ENCODE data around the gene CANT1.
"Not testable (repeated sequence)": the region's sequence is repeated elsewhere in the genome, so short reads cannot be mapped to it uniquely, and the experiment has no call there.

The CANT1 gene

GRCh38 chr17:78954684-78955083 lies 54.9 kb downstream of the CANT1 start:
- no peak for DNase-seq

- no peak for DNase-seq
Measured at GRCh38 chr17:78953356-78954350, 55.9 kb downstream of the CANT1 start.

GRCh38 chr17:78952706-78953105 lies 56.9 kb downstream of the CANT1 start:
- DNase-seq, result no peak

GRCh38 chr17:78951967-78952551 lies 57.5 kb downstream of the CANT1 start:
- DNase-seq, result no peak

GRCh38 chr17:78950870-78951269 lies 58.7 kb downstream of the CANT1 start:
- no peak for DNase-seq

GRCh38 chr17:78947235-78948149 lies 62.1 kb downstream of the CANT1 start:
- DNase-seq, result no peak

- DNase-seq, result no peak
Measured at GRCh38 chr17:78946631-78947030, 62.9 kb downstream of the CANT1 start.

- no peak for DNase-seq
Measured at GRCh38 chr17:78946131-78946530, 63.4 kb downstream of the CANT1 start.

GRCh38 chr17:78945455-78945854 lies 64.1 kb downstream of the CANT1 start:
- not testable (repeated sequence) for DNase-seq

GRCh38 chr17:78944956-78945355 lies 64.6 kb downstream of the CANT1 start:
- no peak for DNase-seq

GRCh38 chr17:78944026-78944425 lies 65.5 kb downstream of the CANT1 start:
- no peak for DNase-seq

Measured in stimulated activated CD4-positive, alpha-beta T cell treated with anti-CD3 and anti-CD28 coated beads, Interleukin-4, amount 100 ng/mL, for 24 hours (primary cell).